ENCODE data around the gene DYTN.

DYTN gene, protein sequence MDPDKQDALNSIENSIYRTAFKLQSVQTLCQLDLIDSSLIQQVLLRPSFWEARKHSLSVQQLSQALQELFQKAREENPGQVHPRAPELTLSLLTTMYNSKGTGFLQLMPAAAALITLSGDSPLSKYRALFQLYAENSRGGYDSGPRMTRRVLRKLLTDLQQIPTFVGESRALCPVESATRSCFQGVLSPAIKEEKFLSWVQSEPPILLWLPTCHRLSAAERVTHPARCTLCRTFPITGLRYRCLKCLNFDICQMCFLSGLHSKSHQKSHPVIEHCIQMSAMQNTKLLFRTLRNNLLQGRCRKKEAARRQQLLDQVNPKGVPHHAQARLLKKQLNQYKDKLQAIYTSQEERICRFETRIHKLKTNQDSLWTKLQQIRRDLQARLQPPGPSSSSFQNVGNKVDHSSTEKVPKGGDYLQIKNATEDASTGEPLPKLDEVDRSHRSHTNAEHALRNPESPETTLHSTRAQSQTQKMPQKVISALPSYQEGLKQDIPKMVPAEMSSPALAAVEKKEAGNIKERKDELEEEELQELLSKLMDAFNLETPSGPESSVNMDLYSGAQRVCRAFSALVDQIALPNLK

DNA sequence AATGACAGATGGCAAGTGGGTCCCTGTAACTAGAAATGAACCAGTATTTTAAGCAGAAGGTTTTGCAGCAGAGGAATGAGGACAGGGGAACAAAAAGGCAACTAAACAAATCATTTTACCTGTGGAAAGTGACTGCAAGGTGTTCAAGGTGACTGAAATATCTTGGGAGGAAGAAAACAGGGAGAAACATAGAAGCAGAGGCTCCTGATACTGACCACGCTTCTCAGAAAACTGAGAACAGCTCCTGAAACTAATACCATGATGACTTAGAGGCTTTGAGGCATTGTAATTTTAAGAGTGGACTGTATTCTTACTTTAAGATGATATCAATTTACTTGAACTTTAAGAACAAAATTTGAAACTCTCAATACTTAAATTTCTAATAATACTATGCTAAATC, at the start of gene DYTN:
TSS of gene DYTN (minus strand) at position 101 of the 400 bp plus-strand sequence. CDS start 117 bp downstream, outside the sequence.
- no peak for DNase-seq
- Mint-ChIP-seq H3K4me1 (ENCODE audit: low read depth) (peaks cover 4% of the 10 kb centered on the region), H3K36me3 (ENCODE audit: low read depth) (no peaks in the 10 kb centered on the region), H3K27ac (no peak within 1 kb of the TSS), H3K27me3 (peaks cover 39% of the 10 kb centered on the region), H3K9me3 (peaks cover 3% of the 10 kb centered on the region), H3K4me3 (no peak within 1 kb of the TSS)

DNA sequence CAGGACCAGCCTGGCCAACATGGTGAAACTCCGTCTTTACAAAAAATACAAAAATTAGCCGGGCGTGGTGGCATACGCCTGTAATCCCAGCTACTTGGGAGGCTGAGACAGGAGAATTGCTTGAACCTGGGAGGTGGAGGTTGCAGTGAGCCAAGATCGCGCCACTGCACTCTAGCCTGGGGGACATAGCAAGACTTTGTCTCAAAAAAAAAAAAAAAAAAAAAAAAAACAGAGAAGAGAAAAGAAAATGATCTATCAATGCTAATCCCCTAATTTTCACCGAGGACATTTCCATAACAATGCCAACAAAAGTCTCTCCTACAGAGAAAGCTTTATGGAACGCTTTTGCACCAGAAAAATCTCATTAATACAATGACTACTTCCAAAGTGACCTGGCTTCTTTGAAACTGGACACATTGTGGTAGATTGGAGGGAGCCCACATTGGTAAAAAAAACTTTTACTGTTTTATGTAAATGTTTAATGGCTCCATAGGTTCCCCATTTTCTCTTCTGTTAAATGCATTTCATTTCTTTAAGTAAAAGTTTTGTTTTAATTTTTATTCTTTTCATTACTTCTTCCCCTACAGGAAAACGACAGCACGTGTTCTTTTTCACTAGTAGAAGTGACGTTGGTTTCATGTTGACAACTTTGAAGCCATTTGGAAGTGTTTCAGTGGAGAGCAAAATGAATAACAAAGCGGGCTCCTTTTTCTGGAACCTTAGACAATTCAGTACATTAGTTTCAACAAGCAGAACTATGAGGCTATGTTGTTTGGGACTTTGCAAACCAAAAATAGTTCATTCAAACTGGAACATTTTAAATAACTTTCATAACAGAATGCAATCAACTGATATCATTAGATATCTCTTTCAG, 48.1 kb upstream of the DYTN start:
- Mint-ChIP-seq H3K36me3 (ENCODE audit: low read depth) (peaks cover 53% of the 10 kb centered on the region), H3K9me3 (no peaks in the 10 kb centered on the region), H3K4me3 (peak overlapping the region; percentile 92), H3K27me3 (no peaks in the 10 kb centered on the region), H3K27ac (peak overlapping the region; percentile 99), H3K4me1 (ENCODE audit: low read depth) (peaks cover 45% of the 10 kb centered on the region)
- DNase-seq, result no peak

DNA sequence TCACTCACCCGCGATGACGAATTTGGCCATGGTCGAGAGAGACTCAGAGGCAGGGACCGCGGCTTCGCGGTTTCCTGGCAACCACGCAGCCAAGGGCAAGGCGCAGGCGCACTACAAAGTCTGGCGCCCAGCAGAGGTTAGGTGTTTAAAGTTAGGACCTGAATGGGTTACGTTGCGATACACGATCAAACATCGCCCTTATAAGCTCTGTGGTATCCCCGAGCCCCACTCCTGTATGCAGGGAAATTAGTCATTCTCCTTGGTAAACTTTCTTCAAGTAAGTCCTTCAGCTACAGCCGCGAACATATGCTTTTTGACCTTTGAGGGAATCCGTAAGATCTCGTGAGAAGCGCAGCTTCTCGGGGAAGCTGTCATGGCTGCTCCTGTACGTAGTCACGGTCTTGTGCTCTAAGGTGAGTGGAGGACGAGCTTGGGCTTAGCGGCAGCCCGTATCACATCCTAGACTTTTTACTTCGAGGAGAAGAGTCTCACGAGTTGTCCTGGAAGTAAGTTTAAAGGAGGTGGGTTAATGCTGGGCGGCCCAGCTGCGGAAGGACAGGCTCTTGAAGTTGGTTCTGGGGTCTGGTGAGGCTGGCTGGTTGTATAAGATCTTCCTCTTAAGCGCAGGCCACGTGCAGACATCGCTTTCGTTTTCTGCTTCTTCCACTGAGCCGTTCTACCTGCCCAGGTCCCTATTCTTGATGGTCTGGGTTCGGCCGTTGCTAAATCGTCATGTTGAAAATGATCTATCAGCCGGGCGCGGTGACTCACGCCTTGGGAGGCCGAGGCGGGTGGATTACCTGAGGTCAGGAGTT, 47.3 kb upstream of the DYTN start, which contains the start of the genes FASTKD2 and MDH1B:
TSS of gene FASTKD2 (plus strand) at position 365 of the 815 bp plus-strand sequence. CDS start 1,088 bp downstream, outside the sequence.
TSS of gene MDH1B (minus strand) at position 87 of the 815 bp plus-strand sequence. CDS start at position 30, 57 bp downstream.
- Mint-ChIP-seq H3K27me3 (peaks cover under 1% of the 10 kb centered on the region), H3K9me3 (no peaks in the 10 kb centered on the region), H3K27ac (peak within 1 kb of the TSS; percentile 99), H3K36me3 (ENCODE audit: low read depth) (peaks cover 45% of the 10 kb centered on the region), H3K4me3 (peak within 1 kb of the TSS; percentile 92), H3K4me1 (ENCODE audit: low read depth) (peaks cover 42% of the 10 kb centered on the region)
- DNase-seq, result peak; percentile 89

DNA sequence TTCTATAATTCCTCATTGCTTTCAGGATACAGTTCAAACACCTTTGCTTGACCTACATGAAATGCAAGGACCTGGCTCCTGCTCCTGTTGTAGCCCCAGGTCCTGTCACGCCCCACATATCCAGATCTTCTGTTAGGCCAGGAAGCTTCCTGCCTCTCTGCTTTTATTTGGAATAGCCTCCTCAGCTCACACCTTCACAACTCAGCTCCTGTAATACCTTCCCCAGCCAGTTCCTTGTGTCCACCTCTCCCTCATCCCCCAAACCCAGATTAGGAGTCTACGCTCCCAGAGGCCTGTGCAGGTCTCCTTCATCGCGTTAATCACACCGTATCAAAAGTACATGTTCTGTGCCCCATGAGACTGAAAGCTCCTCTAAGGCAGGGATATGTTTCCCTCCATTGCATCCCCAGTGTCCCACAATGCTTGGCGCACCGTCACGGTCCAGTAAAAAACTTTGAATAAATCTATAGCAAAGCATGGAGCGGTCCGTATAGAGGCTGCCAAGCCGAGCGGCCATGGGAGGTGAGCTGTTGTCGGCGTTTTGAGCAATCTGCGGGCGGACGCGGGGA, 46.6 kb upstream of the DYTN start:
- Mint-ChIP-seq H3K4me3 (peak overlapping the region; percentile 92), H3K9me3 (no peaks in the 10 kb centered on the region), H3K4me1 (ENCODE audit: low read depth) (peaks cover 37% of the 10 kb centered on the region), H3K27me3 (peaks cover 4% of the 10 kb centered on the region), H3K27ac (peak overlapping the region; percentile 99), H3K36me3 (ENCODE audit: low read depth) (peaks cover 38% of the 10 kb centered on the region)
- DNase-seq, result no peak

DNA sequence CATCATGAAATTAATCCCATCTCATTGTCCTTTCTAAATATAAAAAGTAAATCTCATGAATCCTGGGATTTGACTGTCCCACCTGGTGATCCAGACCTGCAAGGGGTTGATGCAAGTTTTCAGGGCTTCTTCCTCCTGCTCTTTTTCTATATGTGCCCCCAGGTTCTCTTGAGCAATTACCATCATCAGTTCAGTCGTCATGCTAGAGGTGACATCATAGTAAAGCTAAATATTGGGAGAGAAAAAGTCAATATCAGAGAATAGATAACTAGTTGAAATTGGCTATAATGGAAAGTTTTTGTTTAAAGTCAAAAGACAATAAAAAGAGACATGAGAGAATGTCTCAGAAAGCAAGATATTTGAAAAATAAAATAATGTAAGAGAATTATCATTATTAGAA, 38.6 kb upstream of the DYTN start:
- Mint-ChIP-seq H3K27ac (no peak overlapping the region), H3K27me3 (peaks cover 34% of the 10 kb centered on the region), H3K4me1 (ENCODE audit: low read depth) (peaks cover 3% of the 10 kb centered on the region), H3K9me3 (no peaks in the 10 kb centered on the region), H3K36me3 (ENCODE audit: low read depth) (no peaks in the 10 kb centered on the region), H3K4me3 (no peak overlapping the region)
- no peak for DNase-seq

DNA sequence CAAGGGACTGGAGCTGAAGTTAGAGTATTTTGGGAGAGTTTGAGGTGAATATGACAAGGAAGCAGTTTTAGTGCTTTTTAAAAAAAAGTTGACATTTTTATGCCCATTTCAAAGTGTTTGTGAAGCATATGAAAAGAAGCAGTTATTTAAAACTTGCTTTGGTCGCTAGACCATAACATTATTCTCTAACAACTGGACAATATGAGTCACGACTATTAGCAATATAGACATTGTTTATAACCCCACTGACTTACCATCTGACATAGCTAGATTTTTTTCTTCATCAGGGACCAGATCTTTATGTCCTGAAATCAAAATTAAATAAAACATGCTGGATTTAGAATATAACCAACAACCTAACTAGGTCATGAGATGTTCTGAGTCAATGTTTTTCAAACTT, 22.6 kb upstream of the DYTN start:
- DNase-seq, result no peak
- Mint-ChIP-seq H3K36me3 (ENCODE audit: low read depth) (no peaks in the 10 kb centered on the region), H3K4me3 (no peak overlapping the region), H3K9me3 (no peaks in the 10 kb centered on the region), H3K27me3 (peaks cover 39% of the 10 kb centered on the region), H3K4me1 (ENCODE audit: low read depth) (peaks cover 10% of the 10 kb centered on the region), H3K27ac (no peak overlapping the region)

DNA sequence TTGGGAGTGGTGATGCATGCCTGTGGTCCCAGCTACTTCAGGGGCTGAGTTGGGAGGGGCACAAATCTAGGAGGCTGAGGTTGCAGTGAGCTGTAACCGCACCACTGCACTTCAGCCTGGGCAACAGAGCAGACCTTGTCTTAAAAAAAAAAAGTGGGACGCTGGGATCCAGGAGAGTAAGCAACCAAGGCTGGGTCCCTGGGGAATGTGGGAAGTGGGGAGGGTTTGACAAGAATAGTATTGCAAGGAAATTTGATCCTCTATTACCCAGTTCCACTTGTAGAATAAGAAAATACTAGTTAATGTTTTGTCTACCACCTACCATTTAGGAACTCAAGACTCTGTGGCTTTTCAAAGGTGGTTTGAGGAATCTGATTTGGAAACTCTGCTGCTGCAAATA, 21.1 kb upstream of the DYTN start:
- no peaks in the 10 kb centered on the region for H3K9me3 Mint-ChIP-seq
- H3K27ac Mint-ChIP-seq, result no peak overlapping the region
- H3K27me3 Mint-ChIP-seq, result peaks cover 40% of the 10 kb centered on the region
- no peaks in the 10 kb centered on the region for H3K36me3 Mint-ChIP-seq (ENCODE audit: low read depth)
- H3K4me1 Mint-ChIP-seq (ENCODE audit: low read depth), result peaks cover 10% of the 10 kb centered on the region
- H3K4me3 Mint-ChIP-seq, result no peak overlapping the region
- no peak for DNase-seq

DNA sequence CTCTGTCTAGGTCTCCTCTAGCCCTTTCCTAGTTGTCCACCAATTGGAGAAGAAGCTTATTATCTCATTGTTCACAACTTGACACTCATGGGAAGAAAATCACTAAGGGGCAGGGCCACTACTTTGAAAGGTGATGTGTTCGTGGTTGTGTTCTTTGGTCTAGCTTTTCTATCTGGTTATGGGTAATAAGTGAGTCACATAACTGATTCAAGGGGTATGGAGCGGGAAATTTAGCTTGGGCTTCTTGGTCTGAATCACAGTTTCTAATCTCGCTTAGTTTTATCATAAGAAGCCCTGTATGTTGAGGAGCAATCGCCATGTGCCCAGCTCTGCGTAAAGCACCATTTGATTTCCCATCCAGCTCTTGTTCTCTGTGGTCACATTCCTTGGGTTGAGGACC, 18.7 kb upstream of the DYTN start:
- Mint-ChIP-seq H3K27me3 (peaks cover 40% of the 10 kb centered on the region), H3K4me1 (ENCODE audit: low read depth) (peaks cover 10% of the 10 kb centered on the region), H3K36me3 (ENCODE audit: low read depth) (no peaks in the 10 kb centered on the region), H3K9me3 (no peaks in the 10 kb centered on the region), H3K4me3 (no peak overlapping the region), H3K27ac (peak overlapping the region; percentile 63)
- DNase-seq, result no peak

DNA sequence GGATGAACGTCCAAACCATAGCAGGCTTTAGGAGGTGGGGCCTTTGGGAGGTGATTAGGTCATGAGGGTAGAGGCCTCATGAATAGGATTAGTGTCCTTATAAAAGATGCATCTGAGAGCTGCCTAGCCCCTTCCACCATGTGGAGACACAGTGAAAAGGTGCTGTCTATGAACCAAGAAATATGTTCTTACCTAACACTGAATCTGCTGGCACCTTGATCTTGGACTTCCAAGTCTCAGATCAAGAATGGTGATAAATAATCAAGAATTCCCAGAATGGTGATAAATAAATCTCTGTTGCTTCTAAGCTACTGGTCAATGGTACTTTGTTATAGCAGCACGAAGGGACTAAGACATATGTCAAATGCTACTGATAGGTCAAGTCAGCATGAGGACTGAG, 15.1 kb upstream of the DYTN start:
- Mint-ChIP-seq H3K36me3 (ENCODE audit: low read depth) (no peaks in the 10 kb centered on the region), H3K9me3 (no peaks in the 10 kb centered on the region), H3K4me1 (ENCODE audit: low read depth) (peaks cover 13% of the 10 kb centered on the region), H3K27ac (no peak overlapping the region), H3K4me3 (no peak overlapping the region), H3K27me3 (peaks cover 51% of the 10 kb centered on the region)
- DNase-seq, result no peak

DNA sequence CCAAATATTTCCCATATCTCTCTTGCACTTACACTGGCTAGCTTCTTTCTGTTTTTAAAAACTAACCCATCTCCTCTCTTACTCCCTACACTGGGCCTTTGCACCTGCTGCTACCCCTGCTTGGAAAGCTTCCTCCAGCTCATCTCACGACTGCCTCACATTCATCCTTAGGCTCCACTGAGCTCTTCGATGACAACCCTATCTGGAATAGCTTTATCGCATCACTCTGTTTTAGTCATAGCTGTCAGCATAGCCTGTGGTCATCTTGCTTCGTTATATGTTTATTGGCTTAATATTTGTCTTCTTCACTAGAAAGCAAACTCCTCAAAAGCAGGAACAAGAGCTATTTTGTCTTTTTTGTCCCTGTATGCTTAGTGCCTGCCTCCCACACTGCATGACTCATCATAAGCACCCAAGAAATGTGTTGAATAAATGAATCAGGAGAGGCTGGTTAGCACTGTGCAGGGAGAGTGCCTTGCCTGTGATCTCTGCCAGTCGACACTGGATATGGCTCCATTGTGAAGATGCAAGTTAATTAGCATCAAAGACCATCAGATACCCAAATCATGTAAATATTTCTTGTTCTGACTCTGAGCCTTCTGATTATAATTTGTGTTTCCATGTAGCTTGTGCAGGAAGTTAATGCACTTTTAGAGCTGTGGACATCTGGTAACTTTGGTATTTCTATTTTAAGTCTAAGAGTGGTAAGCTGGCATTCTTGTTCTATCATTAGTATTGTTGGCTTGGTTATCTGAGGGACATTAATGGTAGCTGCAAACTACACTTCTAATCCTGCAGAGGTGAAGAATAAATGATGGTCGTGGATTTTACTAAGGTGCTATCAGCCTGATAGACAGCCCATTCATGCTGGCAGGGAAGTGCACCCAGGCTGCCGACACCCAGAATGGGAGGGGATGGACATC, 10.3 kb upstream of the DYTN start:
- H3K27me3 Mint-ChIP-seq, result peaks cover 54% of the 10 kb centered on the region
- H3K4me3 Mint-ChIP-seq, result no peak overlapping the region
- no peaks in the 10 kb centered on the region for H3K36me3 Mint-ChIP-seq (ENCODE audit: low read depth)
- H3K9me3 Mint-ChIP-seq, result no peaks in the 10 kb centered on the region
- no peak for DNase-seq
- H3K4me1 Mint-ChIP-seq (ENCODE audit: low read depth), result peaks cover 8% of the 10 kb centered on the region
- no peak overlapping the region for H3K27ac Mint-ChIP-seq

DNA sequence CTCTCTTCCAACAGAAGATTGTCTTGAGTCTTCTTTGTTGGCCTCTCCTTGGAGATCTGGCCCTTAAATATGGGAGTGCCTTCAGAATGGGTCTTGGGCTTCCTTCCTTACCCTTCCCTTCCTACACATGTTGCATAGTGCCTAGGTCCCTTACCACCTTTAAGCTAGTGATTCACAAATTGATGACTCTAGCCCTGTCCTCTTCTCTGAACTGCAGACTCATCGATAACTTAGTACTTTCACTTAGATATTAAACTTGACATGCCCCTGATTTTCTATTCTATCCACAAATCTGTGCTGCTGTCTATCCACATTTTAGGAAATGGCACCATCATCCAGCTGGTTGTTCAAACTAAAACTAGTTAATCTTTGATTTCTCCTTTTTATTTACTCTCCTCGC, 9.1 kb upstream of the DYTN start:
- Mint-ChIP-seq H3K9me3 (peaks cover under 1% of the 10 kb centered on the region), H3K27me3 (peaks cover 51% of the 10 kb centered on the region), H3K4me3 (no peak overlapping the region), H3K36me3 (ENCODE audit: low read depth) (no peaks in the 10 kb centered on the region), H3K4me1 (ENCODE audit: low read depth) (peaks cover 8% of the 10 kb centered on the region), H3K27ac (no peak overlapping the region)
- DNase-seq, result no peak

DNA sequence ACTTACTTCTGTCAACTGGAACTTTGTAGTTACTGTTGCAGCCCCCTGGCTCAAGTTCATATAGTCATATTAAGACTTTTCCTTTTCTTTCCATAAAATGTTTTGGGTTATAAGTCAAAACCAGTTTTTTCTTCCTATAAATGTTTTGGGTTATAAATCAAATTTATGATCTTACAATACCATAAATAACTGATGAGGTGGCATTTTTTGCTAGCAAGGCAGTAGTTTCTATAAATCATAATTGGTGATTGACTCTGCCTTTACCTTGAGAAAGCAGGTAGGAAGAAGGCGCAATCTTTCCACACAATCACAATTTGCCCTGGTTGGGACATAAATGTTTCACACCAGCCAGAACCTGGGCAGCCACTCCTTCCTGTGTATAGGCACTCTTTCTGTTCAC, 5.1 kb upstream of the DYTN start:
- Mint-ChIP-seq H3K4me1 (ENCODE audit: low read depth) (peaks cover 4% of the 10 kb centered on the region), H3K36me3 (ENCODE audit: low read depth) (no peaks in the 10 kb centered on the region), H3K4me3 (no peak overlapping the region), H3K9me3 (peaks cover 3% of the 10 kb centered on the region), H3K27ac (no peak overlapping the region), H3K27me3 (peaks cover 41% of the 10 kb centered on the region)
- no peak for DNase-seq
